Keratinocyte (primary cell): ENCODE data around the gene MYLK3. TPM values are rescaled to one million over a fixed set of nuclear protein-coding genes. Genes with fewer than 3 reads are reported as not detected.

Experiments used
- DNase-seq: peaks from one replicate; pipeline ENCODE4 v3.0.0-alpha.2; 2011; ENCODE audit warnings: low read depth, missing footprints, low spot score
- FAIRE-seq: peaks from 2 replicates; lab custom pipeline; 2011; peaks lifted over from hg19 to GRCh38; lab: Jason Lieb, UNC
- H2AFZ ChIP-seq: 2 replicates; pipeline ENCODE4 v1.6.0; 2012; ENCODE audit warnings: low read length, control low read depth, inconsistent platforms; ENCODE audit not compliant: control insufficient read depth
- H3K27ac ChIP-seq: 2 replicates; pipeline ENCODE4 v1.5.1; 2011; ENCODE audit warnings: low read length; ENCODE audit not compliant: control insufficient read depth, insufficient read depth
- H3K27me3 ChIP-seq: 3 replicates; pipeline ENCODE4 v1.6.0; 2011; ENCODE audit warnings: low read length; ENCODE audit not compliant: control insufficient read depth, insufficient read depth; ENCODE audit errors: extremely low read depth
- H3K36me3 ChIP-seq, 2 experiments: 2 replicates in 1 of 2; 3 replicates in 1 of 2; pipeline ENCODE4 v1.5.1; 2011; ENCODE audit warnings: low read length in 2 of 2, mild to moderate bottlenecking in 1 of 2; ENCODE audit not compliant: control insufficient read depth in 2 of 2, insufficient read depth in 2 of 2; ENCODE audit errors: extremely low read depth in 1 of 2
- H3K4me1 ChIP-seq: 3 replicates; pipeline ENCODE4 v1.5.1; 2011; ENCODE audit warnings: low read length; ENCODE audit not compliant: control insufficient read depth, insufficient read depth; ENCODE audit errors: extremely low read depth
- H3K4me2 ChIP-seq: 3 replicates; pipeline ENCODE4 v1.6.0; 2011; ENCODE audit warnings: low read depth, low read length; ENCODE audit not compliant: control insufficient read depth, insufficient read depth; ENCODE audit errors: extremely low read depth
- H3K4me3 ChIP-seq, 3 experiments: fragments of 200-600 bp in 1 of 3; sonication (generic) in 1 of 3; 2 replicates in 2 of 3; 3 replicates in 1 of 3; pipeline ENCODE4 v1.5.1; 2011 to 2016; ENCODE audit warnings: low read length in 3 of 3, mild to moderate bottlenecking in 3 of 3, control low read depth in 2 of 3, inconsistent platforms in 1 of 3, low read depth in 1 of 3, mixed read lengths in 1 of 3, mixed run types in 1 of 3, moderate library complexity in 1 of 3; ENCODE audit not compliant: control insufficient read depth in 2 of 3, insufficient read depth in 2 of 3; ENCODE audit errors: extremely low read depth in 1 of 3
- H3K79me2 ChIP-seq: 2 replicates; pipeline ENCODE4 v1.6.0; 2012; ENCODE audit warnings: low read length; ENCODE audit not compliant: control insufficient read depth, insufficient read depth
- H3K9ac ChIP-seq: 3 replicates; pipeline ENCODE4 v1.6.0; 2011; ENCODE audit warnings: low read length; ENCODE audit not compliant: control insufficient read depth, insufficient read depth; ENCODE audit errors: extremely low read depth
- H3K9me1 ChIP-seq: 3 replicates; pipeline ENCODE4 v1.6.0; 2011; ENCODE audit warnings: low read length; ENCODE audit not compliant: control insufficient read depth, insufficient read depth; ENCODE audit errors: extremely low read depth
- H3K9me3 ChIP-seq: 2 replicates; pipeline ENCODE4 v1.5.1; 2012; ENCODE audit warnings: low read depth, low read length; ENCODE audit not compliant: control insufficient read depth
- H4K20me1 ChIP-seq: 3 replicates; pipeline ENCODE4 v1.6.0; 2011; ENCODE audit warnings: low read length; ENCODE audit not compliant: control insufficient read depth, insufficient read depth; ENCODE audit errors: extremely low read depth
- EZH2 ChIP-seq: IDR thresholded peaks from one replicate; pipeline ENCODE4 v1.6.1; 2012; ENCODE audit warnings: inconsistent platforms, mild to moderate bottlenecking, low read length, moderate library complexity
- dilution Hi-C: fragments of 300-500 bp; cut with MboI; formaldehyde crosslinking; loops from one replicate; pipeline ENCODE4 v1.7.0; 2020; ENCODE audit warnings: low sequenced_read_pairs; ENCODE audit not compliant: extremely low pct_ligation_motif_present
- polyA plus RNA-seq, 5 experiments: library from polyadenylated mRNA; depleted of rRNA in 3 of 5; stranded (reverse) in 3 of 5; stranded (forward) in 1 of 5; unstranded in 1 of 5; fragments of >200 nt; gene quantifications; 1 replicate in 1 of 5; 2 replicates in 3 of 5; 3 replicates in 1 of 5; pipeline versions ENCODE4 v1.2.1 to v1.2.3, GENCODE V29; 2011 to 2012; ENCODE audit warnings: missing spikeins in 2 of 5, low read depth in 1 of 5, low replicate concordance in 1 of 5
- TF ChIP-seq, protein P1 (sequence below), 3 experiments: IDR thresholded peaks in 1 of 3; conservative IDR thresholded peaks in 1 of 3; optimal IDR thresholded peaks in 1 of 3; 2 replicates in 2 of 3; 3 replicates in 1 of 3; pipeline versions ENCODE3 to v1.5.1; 2011; ENCODE audit warnings: low read length in 3 of 3, mild to moderate bottlenecking in 3 of 3, moderate library complexity in 2 of 3, control low read depth in 1 of 3, inconsistent platforms in 1 of 3; ENCODE audit not compliant: insufficient read depth in 2 of 3; ENCODE audit errors: extremely low read depth in 1 of 3

Gene MYLK3
- polyA plus RNA-seq, 1 donor (not counting 4 experiments of a cell fraction or from before 2014, with no cell fraction given): 0.03 TPM

GRCh38 chr16:46733319-46733830 is 14.8 kb downstream of the MYLK3 start:
- no peaks in the 10 kb centered on the region for H3K36me3 ChIP-seq
- DNase-seq: no peak

DNA sequence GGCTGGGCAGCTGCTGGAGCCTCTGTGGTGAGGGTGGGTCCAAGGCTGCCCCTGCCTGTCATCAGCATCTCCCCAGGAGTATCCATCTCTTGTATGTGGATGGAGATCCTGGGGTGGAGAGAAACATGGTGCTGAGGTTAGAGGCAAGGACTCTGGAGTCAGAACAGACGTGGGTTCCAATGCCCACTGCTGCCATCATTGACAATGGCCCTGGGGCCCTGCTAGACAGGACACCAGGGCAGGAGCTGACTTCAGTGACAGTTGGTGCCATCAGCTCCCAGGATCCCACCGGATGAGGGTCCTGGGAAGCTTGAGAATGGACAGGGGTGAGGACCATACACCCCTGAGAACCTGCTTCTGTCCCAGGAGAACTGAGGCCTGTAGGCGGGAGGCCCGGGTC is 15.6 kb downstream of the MYLK3 start:
- Histone ChIP-seq H3K27me3 (no peaks in the 10 kb centered on the region), H3K9me3 (no peaks in the 10 kb centered on the region), H3K9me1 (no peaks in the 10 kb centered on the region), H3K4me1 (no peaks in the 10 kb centered on the region), H3K36me3 (no peaks in the 10 kb centered on the region), H3K4me2 (no peak overlapping the region), H3K4me3 (no peak overlapping the region), H2AFZ (no peak overlapping the region), H3K27ac (no peak overlapping the region), H4K20me1 (no peaks in the 10 kb centered on the region), H3K79me2 (no peaks in the 10 kb centered on the region), H3K9ac (no peak overlapping the region)
- dilution Hi-C loops: no loop called here
- TF ChIP-seq EZH2: no peak
- FAIRE-seq: no peak
- DNase-seq: no peak

More at GRCh38 chr16:46733319-46733830, 14.8 kb downstream of the MYLK3 start:
- TF ChIP-seq, protein P1, sequence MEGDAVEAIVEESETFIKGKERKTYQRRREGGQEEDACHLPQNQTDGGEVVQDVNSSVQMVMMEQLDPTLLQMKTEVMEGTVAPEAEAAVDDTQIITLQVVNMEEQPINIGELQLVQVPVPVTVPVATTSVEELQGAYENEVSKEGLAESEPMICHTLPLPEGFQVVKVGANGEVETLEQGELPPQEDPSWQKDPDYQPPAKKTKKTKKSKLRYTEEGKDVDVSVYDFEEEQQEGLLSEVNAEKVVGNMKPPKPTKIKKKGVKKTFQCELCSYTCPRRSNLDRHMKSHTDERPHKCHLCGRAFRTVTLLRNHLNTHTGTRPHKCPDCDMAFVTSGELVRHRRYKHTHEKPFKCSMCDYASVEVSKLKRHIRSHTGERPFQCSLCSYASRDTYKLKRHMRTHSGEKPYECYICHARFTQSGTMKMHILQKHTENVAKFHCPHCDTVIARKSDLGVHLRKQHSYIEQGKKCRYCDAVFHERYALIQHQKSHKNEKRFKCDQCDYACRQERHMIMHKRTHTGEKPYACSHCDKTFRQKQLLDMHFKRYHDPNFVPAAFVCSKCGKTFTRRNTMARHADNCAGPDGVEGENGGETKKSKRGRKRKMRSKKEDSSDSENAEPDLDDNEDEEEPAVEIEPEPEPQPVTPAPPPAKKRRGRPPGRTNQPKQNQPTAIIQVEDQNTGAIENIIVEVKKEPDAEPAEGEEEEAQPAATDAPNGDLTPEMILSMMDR (optimal IDR thresholded peaks at IDR 0.05 in 1 of 3, IDR thresholded peaks at IDR 0.05 in 1 of 3, conservative IDR thresholded peaks at IDR 0.05 in 1 of 3; ENCODE audit: extremely low read depth in 1 of 3, insufficient read depth in 2 of 3, low read length in 3 of 3): no peak
- no peak for TF ChIP-seq EZH2
- FAIRE-seq: no peak
- Histone ChIP-seq H3K4me2 (no peak overlapping the region), H3K9me3 (no peaks in the 10 kb centered on the region), H3K9ac (no peak overlapping the region), H3K27ac (no peak overlapping the region), H3K79me2 (no peaks in the 10 kb centered on the region), H4K20me1 (no peaks in the 10 kb centered on the region), H3K4me1 (no peaks in the 10 kb centered on the region), H2AFZ (no peak overlapping the region), H3K9me1 (no peaks in the 10 kb centered on the region), H3K27me3 (no peaks in the 10 kb centered on the region), H3K4me3 (no peak overlapping the region)
- dilution Hi-C loops: no loop called here
